Brain pericyte (primary cell): Measurements from ENCODE around the gene PDLIM5.
"Not testable (repeated sequence)": the region's sequence is repeated elsewhere in the genome, so short reads cannot be mapped to it uniquely, and the experiment has no call there.

ENCODE experiments used
- DNase-seq: peaks from one replicate; pipeline ENCODE4 v3.0.0-alpha.2; 2012; ENCODE audit warnings: low read depth, low spot score

The PDLIM5 gene

DNA sequence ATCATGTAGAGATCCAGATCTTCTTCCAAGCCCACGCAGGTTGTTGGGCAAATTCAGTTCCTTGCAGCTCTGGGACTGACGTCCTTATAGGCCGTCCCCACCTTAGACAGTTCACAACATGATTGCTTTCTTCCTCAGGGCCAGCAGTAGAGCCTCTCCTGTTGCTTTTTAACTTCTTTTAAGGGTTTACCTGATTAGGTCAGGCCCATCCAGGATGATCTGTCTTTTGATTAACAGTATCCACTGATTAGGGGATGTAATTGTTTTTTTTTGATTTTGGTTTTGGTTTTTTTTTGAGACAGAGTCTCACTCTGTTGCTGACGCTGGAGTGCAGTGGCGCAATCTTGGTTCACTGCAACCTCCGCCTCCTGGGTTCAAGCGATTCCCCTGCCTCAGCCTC is 197.0 kb downstream of the PDLIM5 start:
- DNase-seq, result no peak

DNA sequence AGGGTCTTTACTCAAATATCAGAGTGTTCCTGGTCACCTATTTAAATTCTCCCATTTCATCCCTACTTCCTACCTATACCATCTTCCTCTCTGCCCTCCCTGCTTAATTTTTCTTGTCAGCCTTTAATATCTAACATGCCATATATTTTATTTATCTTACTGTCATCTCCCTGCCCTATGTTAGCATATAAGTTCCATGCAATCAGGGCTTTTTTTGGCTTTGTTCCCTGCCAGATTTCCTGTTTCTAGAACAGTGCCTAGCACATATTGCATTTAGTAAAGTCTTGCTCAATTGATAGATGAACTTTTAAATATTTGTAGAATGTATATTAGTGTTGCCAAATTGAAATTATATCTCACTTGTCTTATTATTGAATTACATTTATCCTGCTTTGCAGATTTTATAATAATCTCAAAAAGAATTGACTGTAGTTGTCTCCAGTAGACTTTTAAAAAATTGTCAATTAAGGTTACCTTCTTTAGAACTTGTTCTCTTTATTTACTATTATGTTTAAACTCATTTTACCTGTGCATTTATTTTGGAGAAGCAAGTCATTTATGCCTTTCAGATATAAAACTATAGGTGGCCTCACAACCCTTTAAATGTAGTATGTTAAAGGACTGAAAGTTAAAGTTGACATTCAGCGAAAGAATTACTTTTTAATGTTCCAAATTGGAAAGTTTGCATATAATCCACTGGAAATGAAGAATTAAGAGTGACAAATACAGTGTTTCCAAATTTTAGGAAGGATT is 197.8 kb downstream of the PDLIM5 start:
- no peak for DNase-seq

DNA sequence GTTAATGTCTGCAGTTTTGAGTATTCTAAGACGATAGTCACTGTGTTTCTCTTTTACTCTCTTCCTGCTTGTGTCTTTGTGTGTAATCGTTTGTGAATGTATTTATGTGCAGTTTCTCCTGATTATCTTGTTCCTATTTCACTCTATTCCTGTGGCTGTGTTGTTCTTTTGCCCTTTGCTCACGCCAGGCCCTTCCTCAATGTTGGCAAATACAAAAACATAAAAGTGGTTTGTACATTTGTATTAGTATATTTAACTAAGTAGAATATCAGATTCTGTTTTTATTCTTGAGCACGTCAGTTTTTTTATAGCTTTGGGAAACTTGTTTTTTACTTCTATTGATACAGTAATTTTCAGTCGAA is 198.4 kb downstream of the PDLIM5 start:
- no peak for DNase-seq

DNA sequence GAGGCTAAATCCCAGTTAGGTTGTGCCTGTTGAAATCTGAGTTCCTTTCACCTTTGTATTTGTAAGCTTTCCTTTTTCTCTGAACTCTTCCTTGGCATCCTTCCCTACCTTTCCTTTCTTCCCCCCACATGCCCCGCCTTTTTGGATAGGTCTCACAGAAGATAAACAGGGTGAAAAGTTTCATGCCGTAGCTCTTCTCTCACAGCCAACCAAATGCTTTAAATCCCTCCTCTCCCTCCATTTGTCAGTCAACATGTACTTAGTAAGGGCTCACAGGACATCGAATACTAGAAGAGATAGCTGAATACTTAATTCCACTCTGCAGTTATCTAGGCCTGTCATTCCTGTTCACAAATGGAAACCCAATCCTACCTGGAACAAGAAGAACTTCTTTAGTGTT is 198.9 kb downstream of the PDLIM5 start:
- DNase-seq, result no peak

- no peak for DNase-seq
Measured at GRCh38 chr4:94653095-94653649, 201.4 kb downstream of the PDLIM5 start.

DNA sequence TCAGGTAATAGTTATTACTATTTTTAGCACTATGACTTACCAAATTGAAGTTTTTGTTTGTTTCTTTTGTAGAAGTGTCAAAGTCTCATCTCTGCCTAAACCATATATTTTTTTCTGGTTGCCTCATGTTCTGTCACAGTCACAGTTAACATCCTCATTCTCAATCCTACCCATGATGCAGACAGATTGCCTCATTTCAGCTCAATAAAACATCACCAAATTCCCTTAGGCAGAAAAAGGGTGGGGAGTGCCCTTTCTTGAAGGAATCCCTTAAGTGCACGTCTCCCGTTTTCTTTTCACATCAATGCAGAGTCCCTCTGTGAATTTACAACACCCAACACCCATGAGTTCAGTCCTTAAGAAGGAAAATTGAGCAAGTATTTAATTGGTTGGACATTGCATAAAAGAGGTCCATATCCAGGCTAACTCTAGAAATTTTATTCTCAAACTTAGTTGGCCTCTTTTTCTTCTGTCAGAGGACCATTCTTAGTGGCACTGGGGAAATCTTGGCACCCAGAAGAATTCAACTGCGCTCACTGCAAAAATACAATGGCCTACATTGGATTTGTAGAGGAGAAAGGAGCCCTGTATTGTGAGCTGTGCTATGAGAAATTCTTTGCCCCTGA is 202.4 kb downstream of the PDLIM5 start:
- no peak for DNase-seq

DNA sequence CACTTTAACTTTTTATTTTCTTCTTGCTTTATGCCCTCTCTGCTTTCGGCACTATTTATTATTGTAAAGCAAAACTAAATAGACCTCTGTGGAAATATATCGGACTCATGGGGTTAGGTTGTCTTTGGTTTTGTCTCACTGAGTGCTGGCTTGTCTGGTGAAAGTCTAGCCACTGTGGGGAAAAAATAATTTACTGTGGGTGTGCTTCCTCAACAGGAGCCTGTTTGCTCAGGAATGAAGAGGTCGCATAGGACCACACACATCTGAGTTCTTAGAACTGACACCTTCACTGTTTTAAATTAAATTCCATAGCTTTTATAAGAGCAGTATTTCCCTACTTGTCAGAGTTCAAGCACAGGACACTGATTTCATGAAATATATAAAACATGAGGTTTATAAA is 203.0 kb downstream of the PDLIM5 start:
- no peak for DNase-seq

- no peak for DNase-seq
Measured at GRCh38 chr4:94660614-94661013, 208.9 kb downstream of the PDLIM5 start.

DNA sequence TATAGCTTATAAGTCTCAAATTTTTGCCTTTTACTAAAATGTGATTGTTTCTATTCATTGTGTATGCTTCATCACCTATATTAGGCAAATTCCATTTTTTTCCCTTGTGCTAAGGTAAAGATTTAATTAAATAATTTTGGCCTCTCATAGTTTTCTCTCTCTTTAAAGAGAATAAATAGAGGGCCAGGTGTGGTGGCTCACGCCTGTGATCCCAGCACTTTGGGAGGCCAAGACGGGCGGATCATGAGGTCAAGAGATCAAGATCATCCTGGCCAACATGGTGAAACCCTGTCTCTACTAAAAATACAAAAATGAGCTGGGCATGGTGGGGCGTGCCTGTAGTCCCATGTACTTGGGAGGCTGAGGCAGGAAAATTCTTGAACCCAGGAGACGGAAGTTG is 213.3 kb downstream of the PDLIM5 start:
- not testable (repeated sequence) for DNase-seq

GRCh38 chr4:94665500-94666404 is 214.0 kb downstream of the PDLIM5 start:
- no peak for DNase-seq

GRCh38 chr4:94668724-94669123 is 217.0 kb downstream of the PDLIM5 start:
- DNase-seq, result no peak

- peak; percentile 50 for DNase-seq
Measured at GRCh38 chr4:94669672-94670664, 218.2 kb downstream of the PDLIM5 start.

GRCh38 chr4:94671113-94671512 is 219.4 kb downstream of the PDLIM5 start:
- DNase-seq, result no peak

DNA sequence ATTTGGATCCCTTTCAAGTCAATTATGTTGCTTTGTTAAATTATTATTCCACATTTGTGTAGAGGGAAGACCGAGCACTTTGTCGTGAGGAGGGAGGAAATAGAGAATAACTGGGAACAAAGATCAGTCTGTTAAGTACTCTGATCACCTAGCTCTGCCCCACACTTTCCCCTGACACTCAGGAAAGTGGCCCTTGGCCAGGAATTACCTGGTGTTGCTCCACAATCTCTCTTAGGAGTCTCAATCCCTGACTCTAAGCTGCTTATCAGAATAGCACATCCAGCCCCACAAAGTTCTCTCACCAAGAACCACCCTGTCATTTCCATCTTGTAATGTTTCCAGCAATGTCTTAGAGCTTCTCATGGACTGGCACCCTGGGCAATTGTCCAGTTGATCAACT is 222.2 kb downstream of the PDLIM5 start:
- no peak for DNase-seq

- DNase-seq, result no peak
Measured at GRCh38 chr4:94676970-94677369, 225.2 kb downstream of the PDLIM5 start.

DNA sequence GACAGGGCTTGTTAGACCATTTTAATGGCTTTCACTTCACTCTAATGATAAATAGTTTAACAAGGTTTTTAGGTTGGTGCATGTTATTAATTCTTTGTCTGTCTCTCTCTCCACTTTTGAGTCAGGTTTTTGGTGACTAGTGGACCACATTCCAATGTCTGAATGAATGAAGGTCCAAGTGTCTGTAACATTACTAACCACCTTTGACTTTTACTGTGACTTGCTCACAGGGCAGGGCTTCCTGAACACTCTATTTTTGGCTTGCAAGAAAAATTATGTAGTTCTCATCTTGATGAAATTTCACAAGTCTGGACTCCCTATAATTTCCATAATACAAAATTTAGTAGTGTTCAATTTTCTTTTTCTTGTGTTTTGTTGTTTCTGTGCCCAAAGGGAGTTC is 227.2 kb downstream of the PDLIM5 start:
- no peak for DNase-seq

GRCh38 chr4:94680176-94680862 is 228.6 kb downstream of the PDLIM5 start:
- no peak for DNase-seq

DNA sequence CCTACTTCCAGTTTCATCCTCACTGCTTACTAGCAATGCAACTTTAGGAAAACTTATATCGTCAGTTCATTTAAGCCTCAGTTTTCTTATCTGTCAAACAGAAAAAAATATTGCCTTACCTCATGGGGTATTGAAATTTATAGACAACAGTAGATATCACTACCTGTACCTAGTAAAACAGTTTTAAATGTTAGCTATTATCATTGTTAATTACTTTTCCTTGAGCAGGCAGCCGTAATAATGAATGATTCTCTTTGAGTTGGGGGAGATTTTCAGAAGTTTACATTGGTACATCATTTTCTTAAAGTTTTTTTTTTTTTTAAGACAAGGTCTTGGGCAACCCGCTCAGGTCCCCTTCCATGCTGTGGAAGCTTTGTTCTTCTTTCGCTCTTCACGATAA is 234.3 kb downstream of the PDLIM5 start:
- DNase-seq, result no peak

GRCh38 chr4:94689155-94689860 is 237.6 kb downstream of the PDLIM5 start:
- DNase-seq, result no peak

DNA sequence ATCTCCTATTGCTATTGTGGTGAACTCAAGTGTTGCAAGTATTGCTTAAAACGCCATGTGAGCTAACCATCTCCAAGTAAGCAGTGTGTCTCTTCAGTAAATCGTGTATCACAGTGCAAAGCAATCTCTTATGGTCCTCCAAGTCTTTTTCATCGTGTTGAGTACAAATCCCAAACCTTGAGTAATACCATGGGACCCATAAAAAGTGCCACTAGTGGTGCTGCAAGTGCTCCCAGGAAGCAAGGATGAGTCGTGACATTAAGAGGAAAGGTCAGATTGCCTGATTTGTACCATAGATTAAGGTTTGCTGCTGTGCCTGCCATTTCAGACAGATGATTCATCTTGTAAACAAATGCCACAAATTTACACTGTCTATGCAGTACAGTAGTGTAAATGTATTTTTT is 239.1 kb downstream of the PDLIM5 start:
- no peak for DNase-seq
